H1 (cell line): ENCODE results near the gene ZNF680. TPM values are rescaled to one million over a fixed set of nuclear protein-coding genes. Genes with fewer than 3 reads are reported as not detected.

Experiments used
- CTCF ChIA-PET: fragments of 300-600 bp; sonication (Branson Sonifier 250); formaldehyde crosslinking; loops from one replicate; lab custom pipeline; 2021; ENCODE audit not compliant: partially characterized antibody; lab: Charles Lee
- POLR2A ChIA-PET: fragments of 300-600 bp; sonication (Branson Sonifier 250); formaldehyde crosslinking; loops from one replicate; lab custom pipeline; 2021; ENCODE audit warnings: inconsistent platforms; ENCODE audit not compliant: partially characterized antibody; lab: Charles Lee
- DNase-seq, 2 experiments: peaks; one replicate each; pipeline versions ENCODE4 v3.0.0 to v3.0.0-alpha.2; 2010 to 2022; ENCODE audit warnings: low spot score in 2 of 2, low read depth in 1 of 2, mixed read lengths in 1 of 2
- FAIRE-seq: peaks from 2 replicates; lab custom pipeline; 2011; peaks lifted over from hg19 to GRCh38; lab: Jason Lieb, UNC
- H2AFZ ChIP-seq: 2 replicates; pipeline ENCODE4 v1.8.1; 2012; ENCODE audit warnings: low read length, inconsistent platforms
- H2AK5ac ChIP-seq: 2 replicates; pipeline ENCODE4 v1.6.1; 2013; ENCODE audit warnings: low read depth, low read length
- H2BK120ac ChIP-seq: replicated peaks from 2 replicates; pipeline ENCODE3; 2013; ENCODE audit warnings: low read depth, low read length, inconsistent platforms
- H2BK12ac ChIP-seq: 2 replicates; pipeline ENCODE4 v1.6.1; 2013; ENCODE audit warnings: low read depth, low read length
- H2BK15ac ChIP-seq: 2 replicates; pipeline ENCODE4 v1.6.1; 2013; ENCODE audit warnings: low read length
- H2BK20ac ChIP-seq: 2 replicates; pipeline ENCODE4 v1.6.1; 2013; ENCODE audit warnings: low read length
- H2BK5ac ChIP-seq: 2 replicates; pipeline ENCODE4 v1.6.1; 2013; ENCODE audit warnings: low read depth, low read length
- H3K14ac ChIP-seq: 2 replicates; pipeline ENCODE4 v1.6.1; 2013; ENCODE audit warnings: inconsistent platforms; ENCODE audit not compliant: insufficient read length
- H3K18ac ChIP-seq: 2 replicates; pipeline ENCODE4 v1.6.1; 2013; ENCODE audit warnings: low read length; ENCODE audit errors: extremely low read depth
- H3K23ac ChIP-seq: 2 replicates; pipeline ENCODE4 v1.6.1; 2013; ENCODE audit warnings: inconsistent platforms; ENCODE audit not compliant: insufficient read length
- H3K23me2 ChIP-seq: 2 replicates; pipeline ENCODE4 v1.6.1; 2013; ENCODE audit warnings: low read depth, low read length
- H3K27ac ChIP-seq: 2 replicates; pipeline ENCODE4 v1.6.1; 2011; ENCODE audit warnings: low read depth, low read length, inconsistent platforms
- H3K27me3 ChIP-seq, 4 experiments: replicated peaks in 1 of 4; 1 replicate in 1 of 4; 2 replicates in 3 of 4; pipeline versions ENCODE4 v1.6.1 to v1.8.1; 2011 to 2013; ENCODE audit warnings: low read length in 3 of 4, mild to moderate bottlenecking in 3 of 4, inconsistent platforms in 2 of 4, mixed read lengths in 2 of 4, moderate library complexity in 1 of 4; ENCODE audit not compliant: control insufficient read depth in 3 of 4, insufficient read depth in 3 of 4; ENCODE audit errors: extremely low read depth in 1 of 4
- H3K36me3 ChIP-seq, 4 experiments: 2 replicates each; pipeline versions ENCODE4 v1.6.1 to v1.8.1; 2011 to 2013; ENCODE audit warnings: mild to moderate bottlenecking in 4 of 4, low read length in 3 of 4, moderate library complexity in 2 of 4, control low read depth in 1 of 4, inconsistent platforms in 1 of 4; ENCODE audit not compliant: insufficient read depth in 4 of 4, control insufficient read depth in 2 of 4
- H3K4ac ChIP-seq: replicated peaks from 2 replicates; pipeline ENCODE3; 2013; ENCODE audit warnings: low read length, low read depth, mixed read lengths, inconsistent platforms; ENCODE audit not compliant: insufficient read length
- H3K4me1 ChIP-seq, 4 experiments: replicated peaks in 1 of 4; 1 replicate in 1 of 4; 2 replicates in 3 of 4; pipeline versions ENCODE4 v1.6.1 to v1.8.1; 2011 to 2013; ENCODE audit warnings: low read length in 3 of 4, inconsistent platforms in 2 of 4, mixed read lengths in 1 of 4; ENCODE audit not compliant: insufficient read depth in 4 of 4, control insufficient read depth in 3 of 4
- H3K4me2 ChIP-seq, 2 experiments: 2 replicates each; pipeline versions ENCODE4 v1.6.1 to v1.8.1; 2011 to 2013; ENCODE audit warnings: low read depth in 2 of 2, low read length in 2 of 2, control low read depth in 1 of 2, inconsistent platforms in 1 of 2, mild to moderate bottlenecking in 1 of 2; ENCODE audit not compliant: insufficient read depth in 1 of 2
- H3K4me3 ChIP-seq, 4 experiments: fragments of 200-600, 300-600 bp in 1 of 4; sonication (generic), shearing (Covaris generic), sonication (Bioruptor Twin) in 1 of 4; 2 replicates each; pipeline versions ENCODE4 v1.5.1 to v1.8.1; 2011 to 2016; ENCODE audit warnings: low read length in 4 of 4, low read depth in 3 of 4, control low read depth in 2 of 4, inconsistent platforms in 2 of 4, mild to moderate bottlenecking in 2 of 4, mixed read lengths in 1 of 4, moderate library complexity in 1 of 4; ENCODE audit not compliant: insufficient read depth in 2 of 4; ENCODE audit errors: extremely low read depth in 1 of 4
- H3K56ac ChIP-seq: replicated peaks from 2 replicates; pipeline ENCODE3; 2013; ENCODE audit warnings: low read depth, mild to moderate bottlenecking, mixed read lengths, low read length, inconsistent platforms; ENCODE audit not compliant: insufficient read length
- H3K79me1 ChIP-seq: 2 replicates; pipeline ENCODE4 v1.6.1; 2013; ENCODE audit warnings: low read depth, low read length, control low read depth
- H3K79me2 ChIP-seq, 2 experiments: 2 replicates each; pipeline versions ENCODE4 v1.6.1 to v1.8.1; 2012 to 2013; ENCODE audit warnings: low read length in 2 of 2, mild to moderate bottlenecking in 2 of 2, inconsistent platforms in 1 of 2; ENCODE audit not compliant: insufficient read depth in 2 of 2, control insufficient read depth in 1 of 2
- H3K9ac ChIP-seq, 4 experiments: replicated peaks in 1 of 4; 1 replicate in 1 of 4; 2 replicates in 3 of 4; pipeline versions ENCODE4 v1.6.1 to v1.8.1; 2011 to 2013; ENCODE audit warnings: low read depth in 3 of 4, low read length in 3 of 4, control low read depth in 2 of 4, mild to moderate bottlenecking in 2 of 4, moderate library complexity in 2 of 4, inconsistent platforms in 1 of 4; ENCODE audit errors: extremely low read depth in 1 of 4
- H3K9me3 ChIP-seq, 2 experiments: 2 replicates each; pipeline versions ENCODE4 v1.6.1 to v1.8.1; 2012 to 2013; ENCODE audit warnings: mild to moderate bottlenecking in 2 of 2, moderate library complexity in 2 of 2, control low read depth in 1 of 2, inconsistent platforms in 1 of 2, low read depth in 1 of 2, low read length in 1 of 2, mixed read lengths in 1 of 2; ENCODE audit not compliant: insufficient read depth in 2 of 2
- H4K20me1 ChIP-seq, 2 experiments: replicated peaks in 1 of 2; 2 replicates each; pipeline versions ENCODE3 to v1.8.1; 2011 to 2013; ENCODE audit warnings: inconsistent platforms in 2 of 2, low read length in 2 of 2, mild to moderate bottlenecking in 1 of 2; ENCODE audit not compliant: insufficient read depth in 2 of 2, control insufficient read depth in 1 of 2
- H4K5ac ChIP-seq: 2 replicates; pipeline ENCODE4 v1.6.1; 2013; ENCODE audit warnings: low read length, low read depth, mixed read lengths, inconsistent platforms; ENCODE audit not compliant: insufficient read length
- H4K8ac ChIP-seq: 2 replicates; pipeline ENCODE4 v1.8.0; 2013; ENCODE audit warnings: mild to moderate bottlenecking, moderate library complexity, low read length, inconsistent platforms; ENCODE audit not compliant: insufficient read depth; ENCODE audit errors: extremely low read depth
- H4K91ac ChIP-seq: replicated peaks from 2 replicates; pipeline ENCODE3; 2013; ENCODE audit warnings: low read length, mixed read lengths, inconsistent platforms; ENCODE audit not compliant: insufficient read length
- CEBPB ChIP-seq: IDR thresholded peaks from 2 replicates; pipeline ENCODE4 v1.6.1; 2012; ENCODE audit warnings: low read depth, low read length
- E2F6 ChIP-seq: IDR thresholded peaks from 2 replicates; pipeline ENCODE4 v1.6.1; 2012; ENCODE audit warnings: inconsistent platforms
- MAFK ChIP-seq: IDR thresholded peaks from 2 replicates; pipeline ENCODE4 v1.6.1; 2012; ENCODE audit warnings: low read depth, mild to moderate bottlenecking, improper control_type of control experiment, low read length
- WGBS, 2 experiments: shearing (Covaris generic) in 1 of 2; methylation state at CpG; one replicate each; pipeline versions ENCODE4 v1.1.6 to v1.1.7; 2013 to 2015; ENCODE audit warnings: low lambda C conversion rate in 2 of 2, mixed read lengths in 2 of 2, inconsistent platforms in 1 of 2, low coverage in 1 of 2, missing lambda C conversion rate in 1 of 2; ENCODE audit not compliant: insufficient replicate concordance in 2 of 2, insufficient coverage in 1 of 2, insufficient read length in 1 of 2; ENCODE audit errors: extremely low coverage in 1 of 2, missing lambda C conversion rate in 1 of 2; 5-methylcytosine and 5-hydroxymethylcytosine counted together
- polyA plus RNA-seq, 7 experiments: library from polyadenylated mRNA; depleted of rRNA in 3 of 7; stranded (reverse) in 5 of 7; unstranded in 2 of 7; fragments of >200 nt in 5 of 7; fragments of 200-250 nt in 2 of 7; gene quantifications; 1 replicate in 5 of 7; 2 replicates in 1 of 7; 4 replicates in 1 of 7; pipeline versions ENCODE4 v1.2.1 to v1.2.3, GENCODE V29; 2011 to 2013; ENCODE audit warnings: missing spikeins in 2 of 7, mixed read lengths in 2 of 7
- total RNA-seq: library from RNA; stranded (reverse); fragmentation: NEBNext Ultra II Directional; extraction: Animal tissue kit (Norgen Biotek cat#: 25700); gene quantifications from 2 replicates; pipeline ENCODE4 v1.2.1, GENCODE V29; 2021

Gene ZNF680
- total and polyA plus RNA-seq, 2 of the 8 experiments (the other 6 are each of a cell fraction or from before 2014, with no cell fraction given), result 15.3 TPM; not detected in 1

- no peak overlapping the region for H3K27ac ChIP-seq
- H3K4me2 ChIP-seq, result peak overlapping the region in 1 of 2 experiments; percentile 32; a peak in 1 of 4 replicates
- no peak overlapping the region for H2AK5ac ChIP-seq
- no peak overlapping the region for H2AFZ ChIP-seq
- no peaks in the 10 kb centered on the region for H4K20me1 ChIP-seq
- no peak overlapping the region for H3K23ac ChIP-seq
- H2BK12ac ChIP-seq, result no peak overlapping the region
- DNase-seq (no peak), FAIRE-seq (no peak)
- H4K5ac ChIP-seq, result peak overlapping the region; percentile 66
- no peak overlapping the region for H2BK5ac ChIP-seq
- peaks cover 29 to 65% of the 10 kb centered on the region in 2 experiments for H3K9me3 ChIP-seq
- H3K4ac ChIP-seq, result no peak overlapping the region
- 93% methylated on average over 4 of the region's 4 CpGs; no CpG with 5 or more reads in 1 of the 2 experiments for WGBS, 2 experiments
- H3K9ac ChIP-seq, result peak overlapping the region in 1 of 4 experiments; percentile 97; a peak in 1 of 7 replicates
- POLR2A ChIA-PET, result interaction anchor here (1.2 to 4.1 kb wide), 4 partner anchors 11 to 22 kb away, joined by 3 to 46 read pairs (median 3); no protein-coding TSS in a partner anchor
- H3K27me3 ChIP-seq, result no peaks in the 10 kb centered on the region
- no peak for TF ChIP-seq MAFK
- no peak for TF ChIP-seq E2F6
- no peak for TF ChIP-seq CEBPB
- no peaks in the 10 kb centered on the region for H3K79me2 ChIP-seq
- no peak overlapping the region for H2BK120ac ChIP-seq
- no peaks in the 10 kb centered on the region; a peak in 1 of 8 replicates for H3K36me3 ChIP-seq
- H3K14ac ChIP-seq, result no peak overlapping the region
- peak overlapping the region in 1 of 4 experiments; percentile 76; a peak in 2 of 8 replicates for H3K4me3 ChIP-seq
- H3K79me1 ChIP-seq, result no peaks in the 10 kb centered on the region
- no peak overlapping the region for H2BK15ac ChIP-seq
- no peaks in the 10 kb centered on the region; a peak in 1 of 7 replicates for H3K4me1 ChIP-seq
- no peak overlapping the region for H3K56ac ChIP-seq
- CTCF ChIA-PET, result no interaction called here
- no peak overlapping the region for H2BK20ac ChIP-seq
- no peak overlapping the region; the same call in 1 of the 2 replicates for H3K18ac ChIP-seq
- H3K23me2 ChIP-seq, result no peaks in the 10 kb centered on the region
- H4K91ac ChIP-seq, result no peak overlapping the region
- peak overlapping the region; percentile 96; the same call in 1 of the 2 replicates for H4K8ac ChIP-seq
Observed at GRCh38 chr7:64562256-64562625, 630 bp downstream of the ZNF680 start.
